ENCODE measurements around the gene PEX14. TPM values are rescaled to one million over a fixed set of nuclear protein-coding genes. Genes with fewer than 3 reads are reported as not detected.

Gene PEX14
- total RNA-seq, 1 experiment from 2014 or later = 27.3 TPM

GRCh38 chr1:10479296-10479695, 4.5 kb downstream of the PEX14 start (continued):
- TF ChIP-seq CTCF (IDR thresholded peaks at IDR 0.05) (no peak), ZNF121 (CRISPR knock-in tag; IDR thresholded peaks at IDR 0.05) (no peak), PRDM15 (CRISPR knock-in tag; IDR thresholded peaks at IDR 0.05) (no peak), ZNF671 (CRISPR knock-in tag; IDR thresholded peaks at IDR 0.05) (no peak), ARID4B (CRISPR knock-in tag; IDR thresholded peaks at IDR 0.05; ENCODE audit: borderline replicate concordance) (no peak), ATF1 (CRISPR knock-in tag; IDR thresholded peaks at IDR 0.05) (no peak), NR2C2 (CRISPR knock-in tag; IDR thresholded peaks at IDR 0.05) (no peak), OVOL2 (CRISPR knock-in tag; IDR thresholded peaks at IDR 0.05; ENCODE audit: borderline replicate concordance) (no peak)

GRCh38 chr1:10480614-10481013, 5.9 kb downstream of the PEX14 start:
- ChIA-PET CTCF (no interaction called here), POLR2A (no interaction called here)
- no peaks in the 10 kb centered on the region for H3K9me3 Mint-ChIP-seq
- H3K36me3 Mint-ChIP-seq = peaks cover 3% of the 10 kb centered on the region
- DNase-seq (ENCODE audit: low spot score) = no peak
- ATAC-seq = no peak
- no peaks in the 10 kb centered on the region for H3K27me3 Mint-ChIP-seq (ENCODE audit: low read depth)
- TF ChIP-seq AFF4 (CRISPR knock-in tag; IDR thresholded peaks at IDR 0.05; ENCODE audit: borderline replicate concordance) = no peak
- no peak overlapping the region for H3K27ac Mint-ChIP-seq
- H3K4me3 Mint-ChIP-seq = no peak overlapping the region
- peaks cover 11% of the 10 kb centered on the region for H3K4me1 Mint-ChIP-seq

GRCh38 chr1:10484521-10484920, 9.8 kb downstream of the PEX14 start:
- no peak for DNase-seq (ENCODE audit: low spot score)
- ChIA-PET POLR2A (no interaction called here), CTCF (interaction anchor here (0.5 kb wide), 1 partner anchor 551 kb away, joined by 3 read pairs; no protein-coding TSS in a partner anchor)
- Mint-ChIP-seq H3K4me1 (0 out of 2 replicates have a peak, but pooled peaks cover 2% of the 10 kb centered on the region), H3K27me3 (ENCODE audit: low read depth) (no peaks in the 10 kb centered on the region), H3K4me3 (no peak overlapping the region), H3K27ac (no peak overlapping the region; the same call in 1 of the 2 replicates), H3K9me3 (no peaks in the 10 kb centered on the region), H3K36me3 (peaks cover 8% of the 10 kb centered on the region)
- no peak for ATAC-seq
- TF ChIP-seq MXD4 (CRISPR knock-in tag; IDR thresholded peaks at IDR 0.05; ENCODE audit: borderline replicate concordance) (no peak), CBFB (CRISPR knock-in tag; IDR thresholded peaks at IDR 0.05; ENCODE audit: low read depth) (no peak), ZNF396 (CRISPR knock-in tag; IDR thresholded peaks at IDR 0.05; ENCODE audit: borderline replicate concordance) (no peak)

All from WTC11 (cell line).